ENCODE measurements around the gene PTGES2. TPM values are rescaled to one million over a fixed set of nuclear protein-coding genes. Genes with fewer than 3 reads are reported as not detected.

Gene PTGES2
- total and polyA plus RNA-seq, 9 of the 15 experiments (the other 6 are each of a cell fraction or from before 2014, with no cell fraction given): 2.4 to 196 (median 90.1) TPM

DNA sequence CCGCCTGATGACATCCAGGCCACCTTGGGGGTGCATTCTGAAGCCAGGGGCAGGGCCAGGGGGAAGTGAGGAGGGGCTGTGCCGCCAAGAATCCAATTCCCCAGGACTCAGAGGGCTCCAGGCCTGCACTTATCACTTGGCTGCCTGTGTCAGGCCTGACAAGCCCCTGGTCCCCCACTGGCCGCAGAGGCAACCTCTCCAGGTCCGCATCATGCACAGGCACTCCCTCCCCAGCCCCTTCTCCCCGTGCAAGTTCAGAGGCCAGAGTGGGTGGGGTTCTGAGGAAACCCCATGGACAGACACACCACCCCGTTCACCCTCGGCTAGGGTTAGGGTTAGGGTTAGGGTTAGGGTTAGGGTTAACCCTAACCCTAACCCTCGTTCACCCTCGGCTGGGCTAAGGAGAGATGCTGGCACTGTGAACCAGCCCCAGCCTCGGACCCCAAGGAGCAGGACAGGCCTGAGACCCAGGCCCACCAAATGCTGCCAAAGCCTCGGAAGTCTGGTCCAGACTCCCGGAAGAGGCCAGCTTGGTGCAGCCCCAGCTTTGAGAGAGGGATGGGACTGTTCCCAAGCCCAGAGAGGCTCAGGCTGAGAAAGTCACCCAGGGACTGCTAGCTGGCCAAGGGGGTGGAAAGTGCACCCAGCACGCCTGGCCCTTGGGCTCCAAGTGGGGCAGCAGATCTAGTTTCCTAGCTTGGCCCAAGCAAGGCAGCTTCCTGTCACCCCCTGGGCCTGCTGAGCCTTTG, 26.6 kb upstream of the PTGES2 start:
- TF ChIP-seq SREBF1 (IDR thresholded peaks at IDR 0.05; ENCODE audit: borderline replicate concordance, low read depth, low read length) (no peak), SIX5 (IDR thresholded peaks at IDR 0.05; ENCODE audit: borderline replicate concordance in 1 of 2, insufficient read depth in 1 of 2, low read depth in 1 of 2, low read length in 2 of 2) (0 out of 4 replicates have a peak, but pooled peaks of 1 of the 2 experiments have one; percentile 13), RBM14 (IDR thresholded peaks at IDR 0.05; ENCODE audit: borderline replicate concordance, insufficient read depth, low read depth, low read length) (0 out of 2 replicates have a peak, but pooled peaks have one; percentile 41), TRIM28 (IDR thresholded peaks at IDR 0.05) (no peak), EHMT2 (IDR thresholded peaks at IDR 0.05) (no peak), LARP7 (IDR thresholded peaks at IDR 0.05) (no peak), TAF15 (IDR thresholded peaks at IDR 0.05; ENCODE audit: low read depth, low read length) (0 out of 2 replicates have a peak, but pooled peaks have one; percentile 7)
- TF ChIP-seq, protein P1, sequence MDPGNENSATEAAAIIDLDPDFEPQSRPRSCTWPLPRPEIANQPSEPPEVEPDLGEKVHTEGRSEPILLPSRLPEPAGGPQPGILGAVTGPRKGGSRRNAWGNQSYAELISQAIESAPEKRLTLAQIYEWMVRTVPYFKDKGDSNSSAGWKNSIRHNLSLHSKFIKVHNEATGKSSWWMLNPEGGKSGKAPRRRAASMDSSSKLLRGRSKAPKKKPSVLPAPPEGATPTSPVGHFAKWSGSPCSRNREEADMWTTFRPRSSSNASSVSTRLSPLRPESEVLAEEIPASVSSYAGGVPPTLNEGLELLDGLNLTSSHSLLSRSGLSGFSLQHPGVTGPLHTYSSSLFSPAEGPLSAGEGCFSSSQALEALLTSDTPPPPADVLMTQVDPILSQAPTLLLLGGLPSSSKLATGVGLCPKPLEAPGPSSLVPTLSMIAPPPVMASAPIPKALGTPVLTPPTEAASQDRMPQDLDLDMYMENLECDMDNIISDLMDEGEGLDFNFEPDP (CRISPR knock-in tag; IDR thresholded peaks at IDR 0.05): 0 out of 2 replicates have a peak, but pooled peaks have one; percentile 28
- TF ChIP-seq, protein P2, sequence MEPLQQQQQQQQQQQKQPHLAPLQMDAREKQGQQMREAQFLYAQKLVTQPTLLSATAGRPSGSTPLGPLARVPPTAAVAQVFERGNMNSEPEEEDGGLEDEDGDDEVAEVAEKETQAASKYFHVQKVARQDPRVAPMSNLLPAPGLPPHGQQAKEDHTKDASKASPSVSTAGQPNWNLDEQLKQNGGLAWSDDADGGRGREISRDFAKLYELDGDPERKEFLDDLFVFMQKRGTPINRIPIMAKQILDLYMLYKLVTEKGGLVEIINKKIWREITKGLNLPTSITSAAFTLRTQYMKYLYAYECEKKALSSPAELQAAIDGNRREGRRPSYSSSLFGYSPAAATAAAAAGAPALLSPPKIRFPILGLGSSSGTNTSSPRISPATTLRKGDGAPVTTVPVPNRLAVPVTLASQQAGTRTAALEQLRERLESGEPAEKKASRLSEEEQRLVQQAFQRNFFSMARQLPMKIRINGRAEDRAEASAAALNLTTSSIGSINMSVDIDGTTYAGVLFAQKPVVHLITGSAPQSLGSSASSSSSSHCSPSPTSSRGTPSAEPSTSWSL (CRISPR knock-in tag; IDR thresholded peaks at IDR 0.05; ENCODE audit: borderline replicate concordance): no peak
- ChIA-PET CTCF (ENCODE audit: low intra/inter-chr PET ratio) (no interaction called here), POLR2A (interaction anchor here (1.1 kb wide), 1 partner anchor 21 kb away, joined by 3 read pairs; no protein-coding TSS in a partner anchor)
- H3K27ac ChIP-seq (ENCODE audit: extremely low read depth, low read depth, low read length): no peak overlapping the region
- in situ Hi-C loops (cut with MboI): no loop called here
- no peaks in the 10 kb centered on the region for H4K20me1 ChIP-seq (replicated peaks; ENCODE audit: control insufficient read depth, insufficient read depth, low read length)
- H3K4me2 ChIP-seq (ENCODE audit: insufficient read depth, low read length): no peak overlapping the region
- H3K36me3 ChIP-seq (ENCODE audit: control insufficient read depth, insufficient read depth, low read length): no peaks in the 10 kb centered on the region
- no peaks in the 10 kb centered on the region for H3K27me3 ChIP-seq (ENCODE audit: control insufficient read depth in 2 of 2, insufficient read depth in 2 of 2, low read length in 2 of 2)
- intact Hi-C loops (cut with micrococcal nuclease): no loop called here
- 57% methylated on average over 13 of the region's 13 CpGs for WGBS (ENCODE audit: insufficient coverage, low coverage, missing lambda C conversion rate)
- FAIRE-seq (no peak), ATAC-seq (no peak), DNase-seq (ENCODE audit: extremely low read depth in 1 of 4, low spot score in 3 of 4) (peak in 3 of 4 experiments; percentile 26)
- H2AFZ ChIP-seq (ENCODE audit: low read depth, low read length): 0 out of 2 replicates have a peak overlapping the region, but pooled peaks have one; percentile 9
- peaks cover 14 to 55% of the 10 kb centered on the region in 2 experiments for H3K4me1 ChIP-seq (replicated peaks in 1 of 2; ENCODE audit: control insufficient read depth in 2 of 2, insufficient read depth in 2 of 2, low read length in 2 of 2)
- no peak overlapping the region for H3K4me3 ChIP-seq
- H3K79me2 ChIP-seq (ENCODE audit: control insufficient read depth, insufficient read depth, low read length): no peaks in the 10 kb centered on the region; the same call in 2 of the 3 replicates
- peaks cover 8% of the 10 kb centered on the region for H3K9me1 ChIP-seq (ENCODE audit: control insufficient read depth, insufficient read depth, low read length)
- no TSS peak for BruUV-seq (replicated peaks)
- H3K9ac ChIP-seq (ENCODE audit: insufficient read depth in 1 of 2, low read depth in 2 of 2, low read length in 2 of 2): peak overlapping the region in 1 of 2 experiments; percentile 57; a peak in 2 of 4 replicates
- H3K9me3 ChIP-seq (replicated peaks; ENCODE audit: control insufficient read depth, insufficient read depth, low read depth, low read length): no peaks in the 10 kb centered on the region
